GM23338 (cell line): ENCODE results near the gene NGEF. TPM values are rescaled to one million over a fixed set of nuclear protein-coding genes. Genes with fewer than 3 reads are reported as not detected.

Experiments
- CREB1 ChIP-seq: fragments of 250-450 bp; sonication (Bioruptor Pico); IDR thresholded peaks from 2 replicates; pipeline ENCODE4 v1.5.0; 2020; ENCODE audit warnings: low read depth, mild to moderate bottlenecking, moderate library complexity
- EZH2phosphoT487 ChIP-seq: fragments of 200-600 bp; sonication (generic); IDR thresholded peaks from one replicate; pipeline ENCODE4 v1.8.1; 2018; ENCODE audit warnings: antibody characterized with exemption; ENCODE audit not compliant: unreplicated experiment
- JUNB ChIP-seq: IDR thresholded peaks from one replicate; pipeline ENCODE4 v1.6.1; 2016; ENCODE audit warnings: antibody characterized with exemption; ENCODE audit not compliant: unreplicated experiment
- NANOG ChIP-seq: IDR thresholded peaks from 2 replicates; pipeline ENCODE4 v1.6.1; 2016; ENCODE audit warnings: antibody characterized with exemption, borderline replicate concordance
- STAT1 ChIP-seq: IDR thresholded peaks from one replicate; pipeline ENCODE4 v1.6.1; 2016; ENCODE audit warnings: antibody characterized with exemption; ENCODE audit not compliant: unreplicated experiment
- ZNF114 ChIP-seq: fragments of 250-450 bp; sonication (Bioruptor Pico); IDR thresholded peaks from 2 replicates; pipeline ENCODE4 v1.5.0; 2020; ENCODE audit warnings: mild to moderate bottlenecking, moderate library complexity
- ZNF331 ChIP-seq: fragments of 250-450 bp; sonication (Bioruptor Pico); IDR thresholded peaks from 2 replicates; pipeline ENCODE4 v1.5.0; 2020; ENCODE audit warnings: low read depth, mild to moderate bottlenecking, moderate library complexity
- polyA plus RNA-seq: library from polyadenylated mRNA; unstranded; fragments of >200 nt; fragmentation: Nextera tagmentation; extraction: Ambion mirVana; gene quantifications from 2 replicates; pipeline ENCODE4 v1.2.1, GENCODE V29; 2016
- total RNA-seq: library from RNA; depleted of rRNA; stranded (reverse); fragments of >200 nt; shearing (Covaris generic); gene quantifications from 2 replicates; pipeline ENCODE4 v1.2.3, GENCODE V29; 2014
- TF ChIP-seq, protein P1 (sequence below): fragments of 250-450 bp; sonication (Bioruptor Pico); IDR thresholded peaks from 2 replicates; pipeline ENCODE4 v1.5.0; 2020; ENCODE audit warnings: mild to moderate bottlenecking, moderate library complexity
- TF ChIP-seq, protein P2 (sequence below): IDR thresholded peaks from 2 replicates; pipeline ENCODE4 v1.6.1; 2016; ENCODE audit warnings: antibody characterized with exemption
- TF ChIP-seq, protein P3 (sequence below), 2 experiments: fragments of 200-600 bp in 1 of 2; sonication (generic) in 1 of 2; conservative IDR thresholded peaks; 2 replicates each; pipeline versions ENCODE4 v1.5.1 to v1.6.1; 2016 to 2017; ENCODE audit warnings: antibody characterized with exemption in 2 of 2, low read depth in 2 of 2, mild to moderate bottlenecking in 2 of 2, moderate library complexity in 1 of 2

Gene NGEF
- total and polyA plus RNA-seq, 2 experiments from 2014 or later = 1.8 to 5.4 TPM

DNA sequence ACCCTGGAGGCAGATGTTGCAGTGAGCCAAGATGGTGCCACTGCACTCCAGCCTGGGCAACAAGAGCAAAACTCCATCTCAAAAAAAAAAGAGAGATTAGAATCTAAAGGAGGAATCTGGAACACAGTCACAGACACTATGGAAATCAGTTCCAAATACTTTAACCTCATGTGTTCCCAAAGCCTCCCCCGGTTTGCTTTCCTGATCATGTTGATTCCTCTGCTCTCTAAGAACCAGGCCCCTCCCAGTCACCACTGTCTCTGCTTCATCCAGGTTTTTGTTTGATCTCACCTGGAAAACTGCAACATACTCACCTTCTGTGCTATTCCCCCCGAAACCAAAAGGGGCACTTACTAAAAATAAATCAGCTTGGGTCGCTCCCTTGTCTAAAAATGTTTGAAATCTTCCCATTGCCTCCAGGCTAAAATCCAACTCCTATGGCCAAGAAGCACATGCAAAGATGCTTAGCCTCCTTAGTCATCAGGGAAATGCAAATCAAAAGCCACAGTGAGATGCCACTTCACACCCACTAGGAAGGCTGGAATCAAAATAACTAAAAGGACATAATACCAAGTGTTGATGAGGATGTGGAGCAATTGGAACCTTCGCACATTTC is 13.2 kb upstream of the NGEF start (continued):
- TF ChIP-seq, protein P1, sequence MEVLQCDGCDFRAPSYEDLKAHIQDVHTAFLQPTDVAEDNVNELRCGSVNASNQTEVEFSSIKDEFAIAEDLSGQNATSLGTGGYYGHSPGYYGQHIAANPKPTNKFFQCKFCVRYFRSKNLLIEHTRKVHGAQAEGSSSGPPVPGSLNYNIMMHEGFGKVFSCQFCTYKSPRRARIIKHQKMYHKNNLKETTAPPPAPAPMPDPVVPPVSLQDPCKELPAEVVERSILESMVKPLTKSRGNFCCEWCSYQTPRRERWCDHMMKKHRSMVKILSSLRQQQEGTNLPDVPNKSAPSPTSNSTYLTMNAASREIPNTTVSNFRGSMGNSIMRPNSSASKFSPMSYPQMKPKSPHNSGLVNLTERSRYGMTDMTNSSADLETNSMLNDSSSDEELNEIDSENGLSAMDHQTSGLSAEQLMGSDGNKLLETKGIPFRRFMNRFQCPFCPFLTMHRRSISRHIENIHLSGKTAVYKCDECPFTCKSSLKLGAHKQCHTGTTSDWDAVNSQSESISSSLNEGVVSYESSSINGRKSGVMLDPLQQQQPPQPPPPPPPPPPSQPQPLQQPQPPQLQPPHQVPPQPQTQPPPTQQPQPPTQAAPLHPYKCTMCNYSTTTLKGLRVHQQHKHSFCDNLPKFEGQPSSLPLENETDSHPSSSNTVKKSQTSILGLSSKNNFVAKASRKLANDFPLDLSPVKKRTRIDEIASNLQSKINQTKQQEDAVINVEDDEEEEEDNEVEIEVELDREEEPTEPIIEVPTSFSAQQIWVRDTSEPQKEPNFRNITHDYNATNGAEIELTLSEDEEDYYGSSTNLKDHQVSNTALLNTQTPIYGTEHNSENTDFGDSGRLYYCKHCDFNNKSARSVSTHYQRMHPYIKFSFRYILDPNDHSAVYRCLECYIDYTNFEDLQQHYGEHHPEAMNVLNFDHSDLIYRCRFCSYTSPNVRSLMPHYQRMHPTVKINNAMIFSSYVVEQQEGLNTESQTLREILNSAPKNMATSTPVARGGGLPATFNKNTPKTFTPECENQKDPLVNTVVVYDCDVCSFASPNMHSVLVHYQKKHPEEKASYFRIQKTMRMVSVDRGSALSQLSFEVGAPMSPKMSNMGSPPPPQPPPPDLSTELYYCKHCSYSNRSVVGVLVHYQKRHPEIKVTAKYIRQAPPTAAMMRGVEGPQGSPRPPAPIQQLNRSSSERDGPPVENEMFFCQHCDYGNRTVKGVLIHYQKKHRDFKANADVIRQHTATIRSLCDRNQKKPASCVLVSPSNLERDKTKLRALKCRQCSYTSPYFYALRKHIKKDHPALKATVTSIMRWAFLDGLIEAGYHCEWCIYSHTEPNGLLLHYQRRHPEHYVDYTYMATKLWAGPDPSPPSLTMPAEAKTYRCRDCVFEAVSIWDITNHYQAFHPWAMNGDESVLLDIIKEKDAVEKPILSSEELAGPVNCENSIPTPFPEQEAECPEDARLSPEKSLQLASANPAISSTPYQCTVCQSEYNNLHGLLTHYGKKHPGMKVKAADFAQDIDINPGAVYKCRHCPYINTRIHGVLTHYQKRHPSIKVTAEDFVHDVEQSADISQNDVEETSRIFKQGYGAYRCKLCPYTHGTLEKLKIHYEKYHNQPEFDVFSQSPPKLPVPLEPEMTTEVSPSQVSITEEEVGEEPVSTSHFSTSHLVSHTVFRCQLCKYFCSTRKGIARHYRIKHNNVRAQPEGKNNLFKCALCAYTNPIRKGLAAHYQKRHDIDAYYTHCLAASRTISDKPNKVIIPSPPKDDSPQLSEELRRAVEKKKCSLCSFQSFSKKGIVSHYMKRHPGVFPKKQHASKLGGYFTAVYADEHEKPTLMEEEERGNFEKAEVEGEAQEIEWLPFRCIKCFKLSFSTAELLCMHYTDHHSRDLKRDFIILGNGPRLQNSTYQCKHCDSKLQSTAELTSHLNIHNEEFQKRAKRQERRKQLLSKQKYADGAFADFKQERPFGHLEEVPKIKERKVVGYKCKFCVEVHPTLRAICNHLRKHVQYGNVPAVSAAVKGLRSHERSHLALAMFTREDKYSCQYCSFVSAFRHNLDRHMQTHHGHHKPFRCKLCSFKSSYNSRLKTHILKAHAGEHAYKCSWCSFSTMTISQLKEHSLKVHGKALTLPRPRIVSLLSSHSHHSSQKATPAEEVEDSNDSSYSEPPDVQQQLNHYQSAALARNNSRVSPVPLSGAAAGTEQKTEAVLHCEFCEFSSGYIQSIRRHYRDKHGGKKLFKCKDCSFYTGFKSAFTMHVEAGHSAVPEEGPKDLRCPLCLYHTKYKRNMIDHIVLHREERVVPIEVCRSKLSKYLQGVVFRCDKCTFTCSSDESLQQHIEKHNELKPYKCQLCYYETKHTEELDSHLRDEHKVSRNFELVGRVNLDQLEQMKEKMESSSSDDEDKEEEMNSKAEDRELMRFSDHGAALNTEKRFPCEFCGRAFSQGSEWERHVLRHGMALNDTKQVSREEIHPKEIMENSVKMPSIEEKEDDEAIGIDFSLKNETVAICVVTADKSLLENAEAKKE (CRISPR knock-in tag) = no peak
- TF ChIP-seq STAT1 = no peak
- TF ChIP-seq, protein P2, sequence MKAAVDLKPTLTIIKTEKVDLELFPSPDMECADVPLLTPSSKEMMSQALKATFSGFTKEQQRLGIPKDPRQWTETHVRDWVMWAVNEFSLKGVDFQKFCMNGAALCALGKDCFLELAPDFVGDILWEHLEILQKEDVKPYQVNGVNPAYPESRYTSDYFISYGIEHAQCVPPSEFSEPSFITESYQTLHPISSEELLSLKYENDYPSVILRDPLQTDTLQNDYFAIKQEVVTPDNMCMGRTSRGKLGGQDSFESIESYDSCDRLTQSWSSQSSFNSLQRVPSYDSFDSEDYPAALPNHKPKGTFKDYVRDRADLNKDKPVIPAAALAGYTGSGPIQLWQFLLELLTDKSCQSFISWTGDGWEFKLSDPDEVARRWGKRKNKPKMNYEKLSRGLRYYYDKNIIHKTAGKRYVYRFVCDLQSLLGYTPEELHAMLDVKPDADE = no peak
- TF ChIP-seq ZNF114 (CRISPR knock-in tag) = no peak
- TF ChIP-seq ZNF331 (CRISPR knock-in tag) = no peak
- TF ChIP-seq EZH2phosphoT487 = no peak
- TF ChIP-seq JUNB = no peak
- TF ChIP-seq, protein P3, sequence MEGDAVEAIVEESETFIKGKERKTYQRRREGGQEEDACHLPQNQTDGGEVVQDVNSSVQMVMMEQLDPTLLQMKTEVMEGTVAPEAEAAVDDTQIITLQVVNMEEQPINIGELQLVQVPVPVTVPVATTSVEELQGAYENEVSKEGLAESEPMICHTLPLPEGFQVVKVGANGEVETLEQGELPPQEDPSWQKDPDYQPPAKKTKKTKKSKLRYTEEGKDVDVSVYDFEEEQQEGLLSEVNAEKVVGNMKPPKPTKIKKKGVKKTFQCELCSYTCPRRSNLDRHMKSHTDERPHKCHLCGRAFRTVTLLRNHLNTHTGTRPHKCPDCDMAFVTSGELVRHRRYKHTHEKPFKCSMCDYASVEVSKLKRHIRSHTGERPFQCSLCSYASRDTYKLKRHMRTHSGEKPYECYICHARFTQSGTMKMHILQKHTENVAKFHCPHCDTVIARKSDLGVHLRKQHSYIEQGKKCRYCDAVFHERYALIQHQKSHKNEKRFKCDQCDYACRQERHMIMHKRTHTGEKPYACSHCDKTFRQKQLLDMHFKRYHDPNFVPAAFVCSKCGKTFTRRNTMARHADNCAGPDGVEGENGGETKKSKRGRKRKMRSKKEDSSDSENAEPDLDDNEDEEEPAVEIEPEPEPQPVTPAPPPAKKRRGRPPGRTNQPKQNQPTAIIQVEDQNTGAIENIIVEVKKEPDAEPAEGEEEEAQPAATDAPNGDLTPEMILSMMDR (conservative IDR thresholded peaks at IDR 0.05; ENCODE audit: low read depth in 2 of 2) = no peak
- TF ChIP-seq NANOG = no peak
- TF ChIP-seq CREB1 = no peak
